ENCODE results near the gene CTIF.

Gene CTIF

GRCh38 chr18:48860269-48861180, 321.7 kb downstream of the CTIF start:
- Histone ChIP-seq H3K79me2 (no peaks in the 10 kb centered on the region), H3K9ac (no peak overlapping the region), H2AFZ (no peak overlapping the region), H3K4me2 (ENCODE audit: low read length) (no peak overlapping the region), H3K27me3 (ENCODE audit: control insufficient read depth, insufficient read depth, low read length) (no peaks in the 10 kb centered on the region), H3K4me3 (ENCODE audit: low read depth, low read length) (no peak overlapping the region), H3K36me3 (ENCODE audit: control insufficient read depth, insufficient read depth, low read length) (no peaks in the 10 kb centered on the region), H3K9me3 (ENCODE audit: control insufficient read depth, low read length) (no peaks in the 10 kb centered on the region), H3K4me1 (no peaks in the 10 kb centered on the region), H3K27ac (no peak overlapping the region)
- no peak for TF ChIP-seq CTCF (IDR thresholded peaks at IDR 0.05)

GRCh38 chr18:48861181-48861708, 322.4 kb downstream of the CTIF start:
- Histone ChIP-seq H3K4me1 (no peaks in the 10 kb centered on the region), H3K4me2 (ENCODE audit: low read length) (no peak overlapping the region), H2AFZ (no peak overlapping the region), H3K36me3 (ENCODE audit: control insufficient read depth, insufficient read depth, low read length) (no peaks in the 10 kb centered on the region), H3K4me3 (ENCODE audit: low read depth, low read length) (no peak overlapping the region), H3K9ac (no peak overlapping the region), H3K27me3 (ENCODE audit: control insufficient read depth, insufficient read depth, low read length) (no peaks in the 10 kb centered on the region), H3K27ac (no peak overlapping the region), H3K9me3 (ENCODE audit: control insufficient read depth, low read length) (no peaks in the 10 kb centered on the region), H3K79me2 (no peaks in the 10 kb centered on the region)
- no peak for TF ChIP-seq CTCF (IDR thresholded peaks at IDR 0.05)

GRCh38 chr18:48862132-48862531, 323.3 kb downstream of the CTIF start:
- H3K9ac ChIP-seq: no peak overlapping the region
- no peak overlapping the region for H3K4me3 ChIP-seq (ENCODE audit: low read depth, low read length)
- no peak overlapping the region for H2AFZ ChIP-seq
- H3K79me2 ChIP-seq: no peaks in the 10 kb centered on the region
- no peak for TF ChIP-seq CTCF (IDR thresholded peaks at IDR 0.05)
- no peak overlapping the region for H3K27ac ChIP-seq
- no peaks in the 10 kb centered on the region for H3K4me1 ChIP-seq
- no peaks in the 10 kb centered on the region for H3K9me3 ChIP-seq (ENCODE audit: control insufficient read depth, low read length)
- H3K4me2 ChIP-seq (ENCODE audit: low read length): no peak overlapping the region
- H3K36me3 ChIP-seq (ENCODE audit: control insufficient read depth, insufficient read depth, low read length): no peaks in the 10 kb centered on the region
- no peaks in the 10 kb centered on the region for H3K27me3 ChIP-seq (ENCODE audit: control insufficient read depth, insufficient read depth, low read length)

- Histone ChIP-seq H3K4me3 (ENCODE audit: low read depth, low read length) (no peak overlapping the region), H3K79me2 (no peaks in the 10 kb centered on the region), H3K27ac (no peak overlapping the region), H3K4me2 (ENCODE audit: low read length) (no peak overlapping the region), H3K9me3 (ENCODE audit: control insufficient read depth, low read length) (no peaks in the 10 kb centered on the region), H3K27me3 (ENCODE audit: control insufficient read depth, insufficient read depth, low read length) (no peaks in the 10 kb centered on the region), H2AFZ (no peak overlapping the region), H3K4me1 (no peaks in the 10 kb centered on the region), H3K9ac (no peak overlapping the region), H3K36me3 (ENCODE audit: control insufficient read depth, insufficient read depth, low read length) (no peaks in the 10 kb centered on the region)
- TF ChIP-seq CTCF (IDR thresholded peaks at IDR 0.05): no peak
Measured at GRCh38 chr18:48862678-48863270, 323.9 kb downstream of the CTIF start.
